ENCODE data around the gene RPS6KA5.
"Not testable (repeated sequence)": the region's sequence is repeated elsewhere in the genome, so short reads cannot be mapped to it uniquely, and the experiment has no call there.

Gene RPS6KA5

GRCh38 chr14:91090743-91091142, 30.3 kb upstream of the RPS6KA5 start:
- H3K36me3 ChIP-seq (ENCODE audit: control insufficient read depth, insufficient read depth, low read length), result no peaks in the 10 kb centered on the region
- no peaks in the 10 kb centered on the region for H3K4me1 ChIP-seq (ENCODE audit: control insufficient read depth, insufficient read depth, low read length)
- H3K9me3 ChIP-seq (ENCODE audit: control insufficient read depth, low read length), result no peaks in the 10 kb centered on the region
- 90% methylated on average over 1 of the region's 1 CpG; no CpG with 5 or more reads in 1 of the 2 experiments for WGBS, 2 experiments
- H3K27ac ChIP-seq (ENCODE audit: insufficient read depth, low read depth, low read length, poor library complexity, severe bottlenecking), result no peak overlapping the region
- H3K4me3 ChIP-seq (ENCODE audit: insufficient read depth, low read depth, low read length), result no peak overlapping the region
- no peaks in the 10 kb centered on the region for H3K27me3 ChIP-seq (ENCODE audit: control insufficient read depth, insufficient read depth, low read length, poor library complexity, severe bottlenecking)

- Histone ChIP-seq H3K4me1 (ENCODE audit: control insufficient read depth, insufficient read depth, low read length) (no peaks in the 10 kb centered on the region), H3K36me3 (ENCODE audit: control insufficient read depth, insufficient read depth, low read length) (no peaks in the 10 kb centered on the region), H3K27ac (ENCODE audit: insufficient read depth, low read depth, low read length, poor library complexity, severe bottlenecking) (no peak overlapping the region), H3K4me3 (ENCODE audit: insufficient read depth, low read depth, low read length) (no peak overlapping the region), H3K9me3 (ENCODE audit: control insufficient read depth, low read length) (no peaks in the 10 kb centered on the region), H3K27me3 (ENCODE audit: control insufficient read depth, insufficient read depth, low read length, poor library complexity, severe bottlenecking) (no peaks in the 10 kb centered on the region)
- 93 to 96% methylated on average over 7 of the region's 7 CpGs for WGBS, 2 experiments
Observed at GRCh38 chr14:91089958-91090535, 29.6 kb upstream of the RPS6KA5 start.

GRCh38 chr14:91088585-91089235, 28.3 kb upstream of the RPS6KA5 start:
- no peaks in the 10 kb centered on the region for H3K4me1 ChIP-seq (ENCODE audit: control insufficient read depth, insufficient read depth, low read length)
- no peaks in the 10 kb centered on the region for H3K9me3 ChIP-seq (ENCODE audit: control insufficient read depth, low read length)
- H3K27me3 ChIP-seq (ENCODE audit: control insufficient read depth, insufficient read depth, low read length, poor library complexity, severe bottlenecking), result no peaks in the 10 kb centered on the region
- H3K27ac ChIP-seq (ENCODE audit: insufficient read depth, low read depth, low read length, poor library complexity, severe bottlenecking), result no peak overlapping the region
- H3K36me3 ChIP-seq (ENCODE audit: control insufficient read depth, insufficient read depth, low read length), result no peaks in the 10 kb centered on the region
- WGBS, 2 experiments, result 93 to 94% methylated on average over 5 of the region's 5 CpGs
- H3K4me3 ChIP-seq (ENCODE audit: insufficient read depth, low read depth, low read length), result no peak overlapping the region

GRCh38 chr14:91087470-91087869, 27.0 kb upstream of the RPS6KA5 start:
- 90 to 94% methylated on average over 5 of the region's 5 CpGs for WGBS, 2 experiments
- H3K9me3 ChIP-seq (ENCODE audit: control insufficient read depth, low read length); H3K27me3 ChIP-seq (ENCODE audit: control insufficient read depth, insufficient read depth, low read length, poor library complexity, severe bottlenecking); H3K4me1 ChIP-seq (ENCODE audit: control insufficient read depth, insufficient read depth, low read length); H3K27ac ChIP-seq (ENCODE audit: insufficient read depth, low read depth, low read length, poor library complexity, severe bottlenecking); H3K36me3 ChIP-seq (ENCODE audit: control insufficient read depth, insufficient read depth, low read length); H3K4me3 ChIP-seq (ENCODE audit: insufficient read depth, low read depth, low read length): not testable (repeated sequence)

- Histone ChIP-seq H3K27me3 (ENCODE audit: control insufficient read depth, insufficient read depth, low read length, poor library complexity, severe bottlenecking) (no peaks in the 10 kb centered on the region), H3K4me3 (ENCODE audit: insufficient read depth, low read depth, low read length) (no peak overlapping the region), H3K27ac (ENCODE audit: insufficient read depth, low read depth, low read length, poor library complexity, severe bottlenecking) (no peak overlapping the region), H3K9me3 (ENCODE audit: control insufficient read depth, low read length) (no peaks in the 10 kb centered on the region), H3K36me3 (ENCODE audit: control insufficient read depth, insufficient read depth, low read length) (no peaks in the 10 kb centered on the region), H3K4me1 (ENCODE audit: control insufficient read depth, insufficient read depth, low read length) (no peaks in the 10 kb centered on the region)
- WGBS, 2 experiments, result 80 to 90% methylated on average over 2 of the region's 2 CpGs
Observed at GRCh38 chr14:91084516-91084915, 24.1 kb upstream of the RPS6KA5 start.

GRCh38 chr14:91082282-91082681, 21.8 kb upstream of the RPS6KA5 start:
- Histone ChIP-seq H3K27me3 (ENCODE audit: control insufficient read depth, insufficient read depth, low read length, poor library complexity, severe bottlenecking) (no peaks in the 10 kb centered on the region), H3K4me3 (ENCODE audit: insufficient read depth, low read depth, low read length) (no peak overlapping the region), H3K4me1 (ENCODE audit: control insufficient read depth, insufficient read depth, low read length) (peaks cover 6% of the 10 kb centered on the region), H3K27ac (ENCODE audit: insufficient read depth, low read depth, low read length, poor library complexity, severe bottlenecking) (no peak overlapping the region), H3K36me3 (ENCODE audit: control insufficient read depth, insufficient read depth, low read length) (no peaks in the 10 kb centered on the region), H3K9me3 (ENCODE audit: control insufficient read depth, low read length) (no peaks in the 10 kb centered on the region)
- WGBS, 2 experiments, result 95 to 100% methylated on average over 3 of the region's 3 CpGs

GRCh38 chr14:91080071-91080470, 19.6 kb upstream of the RPS6KA5 start:
- Histone ChIP-seq H3K4me3 (ENCODE audit: insufficient read depth, low read depth, low read length) (no peak overlapping the region), H3K27me3 (ENCODE audit: control insufficient read depth, insufficient read depth, low read length, poor library complexity, severe bottlenecking) (no peaks in the 10 kb centered on the region), H3K27ac (ENCODE audit: insufficient read depth, low read depth, low read length, poor library complexity, severe bottlenecking) (no peak overlapping the region), H3K4me1 (ENCODE audit: control insufficient read depth, insufficient read depth, low read length) (peaks cover 6% of the 10 kb centered on the region), H3K36me3 (ENCODE audit: control insufficient read depth, insufficient read depth, low read length) (no peaks in the 10 kb centered on the region), H3K9me3 (ENCODE audit: control insufficient read depth, low read length) (no peaks in the 10 kb centered on the region)
- WGBS, 2 experiments, result 90 to 94% methylated on average over 6 of the region's 6 CpGs

GRCh38 chr14:91078095-91078737, 17.8 kb upstream of the RPS6KA5 start:
- H3K27ac ChIP-seq (ENCODE audit: insufficient read depth, low read depth, low read length, poor library complexity, severe bottlenecking), result no peak overlapping the region
- no peak overlapping the region for H3K4me3 ChIP-seq (ENCODE audit: insufficient read depth, low read depth, low read length)
- H3K4me1 ChIP-seq (ENCODE audit: control insufficient read depth, insufficient read depth, low read length), result peaks cover 6% of the 10 kb centered on the region
- no peaks in the 10 kb centered on the region for H3K9me3 ChIP-seq (ENCODE audit: control insufficient read depth, low read length)
- H3K36me3 ChIP-seq (ENCODE audit: control insufficient read depth, insufficient read depth, low read length), result no peaks in the 10 kb centered on the region
- no peaks in the 10 kb centered on the region for H3K27me3 ChIP-seq (ENCODE audit: control insufficient read depth, insufficient read depth, low read length, poor library complexity, severe bottlenecking)
- WGBS, 2 experiments, result 68 to 85% methylated on average over 7 to 9 of the region's 9 CpGs

- Histone ChIP-seq H3K27me3 (ENCODE audit: control insufficient read depth, insufficient read depth, low read length, poor library complexity, severe bottlenecking) (no peaks in the 10 kb centered on the region), H3K36me3 (ENCODE audit: control insufficient read depth, insufficient read depth, low read length) (no peaks in the 10 kb centered on the region), H3K27ac (ENCODE audit: insufficient read depth, low read depth, low read length, poor library complexity, severe bottlenecking) (no peak overlapping the region), H3K4me3 (ENCODE audit: insufficient read depth, low read depth, low read length) (no peak overlapping the region), H3K9me3 (ENCODE audit: control insufficient read depth, low read length) (no peaks in the 10 kb centered on the region), H3K4me1 (ENCODE audit: control insufficient read depth, insufficient read depth, low read length) (peaks cover 6% of the 10 kb centered on the region)
- WGBS, 2 experiments, result 92 to 95% methylated on average over 4 to 5 of the region's 5 CpGs
Observed at GRCh38 chr14:91075553-91075952, 15.1 kb upstream of the RPS6KA5 start.

- no peaks in the 10 kb centered on the region for H3K4me1 ChIP-seq (ENCODE audit: control insufficient read depth, insufficient read depth, low read length)
- H3K27me3 ChIP-seq (ENCODE audit: control insufficient read depth, insufficient read depth, low read length, poor library complexity, severe bottlenecking), result no peaks in the 10 kb centered on the region
- H3K36me3 ChIP-seq (ENCODE audit: control insufficient read depth, insufficient read depth, low read length), result no peaks in the 10 kb centered on the region
- H3K9me3 ChIP-seq (ENCODE audit: control insufficient read depth, low read length), result no peaks in the 10 kb centered on the region
- no peak overlapping the region for H3K4me3 ChIP-seq (ENCODE audit: insufficient read depth, low read depth, low read length)
- H3K27ac ChIP-seq (ENCODE audit: insufficient read depth, low read depth, low read length, poor library complexity, severe bottlenecking), result no peak overlapping the region
Observed at GRCh38 chr14:91070572-91070971, 10.1 kb upstream of the RPS6KA5 start.
